CD4-positive, alpha-beta T cell treated with Interleukin-6 at 100 ng/mL for 8 hours (primary cell): ENCODE measurements around the gene HMOX2.
A peak's percentile ranks its signal among the peaks of the same experiment; 100 is the strongest.

Source experiments
- DNase-seq: peaks from one replicate; pipeline ENCODE4 v3.0.0-alpha.2; 2020; ENCODE audit warnings: mixed read lengths, low spot score

Gene HMOX2

GRCh38 chr16:4525069-4525468 is 48.9 kb downstream of the HMOX2 start:
- DNase-seq: no peak

GRCh38 chr16:4525634-4526277 is 49.6 kb downstream of the HMOX2 start:
- DNase-seq: no peak

DNA sequence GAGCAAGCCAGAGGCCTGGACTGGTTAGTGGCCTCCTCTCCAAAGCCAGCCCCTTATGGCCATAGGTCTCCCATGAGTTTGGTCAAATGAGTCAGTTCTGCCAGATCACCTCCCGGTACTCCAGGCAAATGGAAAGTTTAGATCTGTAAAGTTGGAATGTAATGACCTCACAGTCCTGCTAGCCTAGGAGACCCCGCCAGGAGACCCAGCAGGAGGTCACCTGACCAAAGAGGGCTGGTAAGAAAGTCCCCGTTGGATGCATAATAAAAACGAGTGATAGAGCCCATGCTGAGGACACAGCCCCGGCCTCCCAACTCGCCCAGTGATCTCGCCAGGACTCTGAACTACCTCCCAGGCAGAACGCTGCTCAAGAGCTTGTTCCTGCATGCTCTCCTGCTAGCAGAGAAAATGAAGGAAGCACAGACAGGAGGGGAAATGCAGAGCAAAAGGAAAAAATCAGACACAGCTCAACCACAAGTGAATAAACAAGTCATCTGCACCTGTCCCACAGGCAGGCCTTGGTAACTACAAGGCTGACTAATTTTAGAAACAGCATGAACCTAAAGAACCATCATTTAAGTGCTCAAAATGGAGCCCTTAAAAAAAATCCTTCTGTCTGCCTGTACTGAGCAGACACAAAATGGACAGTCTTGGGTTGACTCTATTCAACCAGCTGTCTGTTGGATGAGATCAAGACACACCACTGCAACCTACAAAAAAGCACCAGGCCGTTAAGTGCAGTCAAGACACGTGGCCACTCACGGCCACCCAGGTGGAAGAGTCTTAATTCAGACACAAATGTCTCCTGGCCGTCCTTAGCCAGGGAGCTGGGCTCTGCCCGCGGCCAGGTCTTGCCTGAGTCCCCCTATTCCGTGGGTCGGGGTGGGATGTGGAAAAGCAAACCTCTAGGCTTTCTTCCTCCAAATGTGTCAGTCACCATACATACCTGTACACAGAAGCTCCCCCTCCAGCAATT is 53.2 kb downstream of the HMOX2 start:
- DNase-seq: peak; percentile 28

- no peak for DNase-seq
Observed at GRCh38 chr16:4531811-4532210, 55.6 kb downstream of the HMOX2 start.

- no peak for DNase-seq
Observed at GRCh38 chr16:4532238-4532637, 56.0 kb downstream of the HMOX2 start.

- no peak for DNase-seq
Observed at GRCh38 chr16:4533490-4533889, 57.3 kb downstream of the HMOX2 start.

- peak; percentile 22 for DNase-seq
Observed at GRCh38 chr16:4534151-4534790, 58.1 kb downstream of the HMOX2 start.

DNA sequence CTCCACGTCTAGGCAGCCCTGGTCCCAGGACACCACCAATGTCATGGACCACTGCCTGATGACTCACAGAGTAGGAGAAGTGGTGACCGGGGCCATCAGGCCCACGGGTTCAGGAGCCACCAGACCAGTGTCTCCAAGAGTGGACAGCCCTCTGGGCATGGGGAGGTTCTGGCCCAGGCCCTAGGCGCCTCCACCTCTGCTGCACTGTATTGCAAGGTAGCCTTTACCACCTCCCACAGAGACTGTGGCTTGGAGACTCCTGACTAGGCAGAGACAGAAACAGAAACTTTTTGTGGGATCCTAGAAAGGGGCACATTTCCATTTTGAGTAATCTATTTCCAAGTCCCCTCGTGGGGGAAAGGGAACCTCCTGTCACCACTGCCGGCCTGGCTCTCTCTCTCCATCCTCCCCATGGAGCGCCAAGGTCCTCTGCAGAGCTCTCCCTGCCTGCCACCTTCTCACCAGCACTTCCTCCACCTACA is 59.5 kb downstream of the HMOX2 start:
- no peak for DNase-seq

GRCh38 chr16:4536391-4537106 is 60.4 kb downstream of the HMOX2 start:
- DNase-seq: no peak

DNA sequence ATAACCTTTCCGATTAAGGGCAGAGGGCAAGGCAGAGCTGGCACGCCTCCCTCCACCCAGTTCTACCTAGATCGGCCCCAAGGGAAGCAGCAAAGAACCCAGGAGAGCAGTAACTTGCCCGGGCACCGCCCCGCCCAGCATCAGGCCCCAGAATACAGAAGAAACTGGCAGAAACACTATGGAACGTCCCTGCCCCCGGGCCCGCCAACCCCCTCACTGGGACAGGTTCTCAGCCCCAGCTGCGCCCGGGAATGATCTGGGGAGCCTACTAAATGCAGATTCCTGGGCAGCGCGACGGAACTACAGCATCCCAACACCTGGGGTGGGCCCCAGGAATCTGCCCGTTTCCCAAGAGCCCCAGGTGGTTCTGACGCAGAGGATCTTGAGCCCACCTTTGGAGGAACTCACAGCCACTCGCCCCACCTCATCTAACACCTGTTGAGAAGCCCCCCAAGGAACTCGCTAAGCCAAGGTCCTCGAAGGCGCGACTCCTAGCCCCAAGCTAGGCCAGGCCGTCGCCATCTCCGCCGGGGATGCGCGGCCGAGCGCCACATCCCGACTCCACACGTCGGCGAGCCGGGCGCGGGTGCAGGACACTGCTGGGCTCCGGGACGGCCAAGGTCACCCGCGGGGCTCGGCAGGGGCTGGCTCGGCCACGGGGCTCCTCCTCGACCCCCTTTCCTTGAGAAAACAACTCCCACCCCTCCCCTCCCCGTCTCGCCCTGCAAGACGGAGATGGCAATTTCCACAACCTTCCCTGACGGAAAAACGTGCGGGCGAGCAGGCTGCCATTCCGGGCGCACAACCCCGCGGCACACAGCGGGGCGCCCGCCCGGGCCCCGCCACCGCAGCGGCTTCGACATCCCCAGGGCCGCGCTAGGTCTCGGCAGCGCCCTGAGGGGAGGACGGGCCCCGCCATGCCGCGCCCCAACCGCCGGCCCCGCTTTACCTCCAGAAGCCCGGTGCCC is 61.5 kb downstream of the HMOX2 start:
- no peak for DNase-seq

DNA sequence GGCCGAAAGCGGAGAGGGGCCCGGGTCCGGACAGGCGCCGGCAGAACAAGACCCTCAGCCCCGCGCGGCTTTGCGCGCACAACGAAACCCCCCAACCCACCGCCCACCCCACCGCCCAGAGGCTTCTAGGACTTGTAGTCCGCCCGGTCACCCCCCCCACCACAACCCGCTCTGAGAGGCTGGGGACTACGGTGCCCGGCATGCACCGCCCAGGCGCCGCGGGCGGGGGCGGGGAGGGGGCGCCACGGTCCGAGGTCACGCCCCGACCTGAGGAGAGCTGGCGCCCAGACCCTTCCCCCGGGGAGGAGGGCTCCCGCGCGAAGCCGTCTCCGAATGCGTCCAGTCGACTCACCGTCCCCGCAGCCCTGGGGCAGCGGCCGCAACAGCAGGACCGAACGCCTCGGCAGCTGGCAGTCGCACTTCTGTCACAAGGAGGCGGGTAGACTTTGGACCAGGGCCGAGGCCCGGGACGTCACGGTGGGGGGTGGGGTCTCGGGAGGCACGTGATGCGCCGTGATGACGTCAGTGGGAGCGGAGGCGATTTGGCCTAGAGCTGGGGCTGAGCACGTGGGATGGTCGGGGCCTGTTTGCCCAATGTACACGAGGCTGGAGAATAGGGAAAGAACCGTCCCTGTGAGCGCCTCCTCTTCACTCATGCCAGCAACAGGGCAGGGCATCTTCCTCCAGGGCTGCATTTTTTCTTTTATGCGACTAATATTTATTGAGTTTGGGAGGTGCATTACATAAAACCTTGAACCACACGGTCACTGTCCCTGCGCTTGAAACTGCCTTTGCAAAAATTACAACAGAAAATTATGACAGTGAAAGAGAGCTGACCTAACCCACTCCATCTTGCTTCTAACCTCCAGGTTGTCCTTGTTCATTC is 62.4 kb downstream of the HMOX2 start, which contains the start of gene CDIP1:
Gene CDIP1 (minus strand): TSS at position 424 of the 886 bp plus-strand sequence. CDS start 24,643 bp downstream, outside the sequence.
- peak; percentile 95 for DNase-seq

DNA sequence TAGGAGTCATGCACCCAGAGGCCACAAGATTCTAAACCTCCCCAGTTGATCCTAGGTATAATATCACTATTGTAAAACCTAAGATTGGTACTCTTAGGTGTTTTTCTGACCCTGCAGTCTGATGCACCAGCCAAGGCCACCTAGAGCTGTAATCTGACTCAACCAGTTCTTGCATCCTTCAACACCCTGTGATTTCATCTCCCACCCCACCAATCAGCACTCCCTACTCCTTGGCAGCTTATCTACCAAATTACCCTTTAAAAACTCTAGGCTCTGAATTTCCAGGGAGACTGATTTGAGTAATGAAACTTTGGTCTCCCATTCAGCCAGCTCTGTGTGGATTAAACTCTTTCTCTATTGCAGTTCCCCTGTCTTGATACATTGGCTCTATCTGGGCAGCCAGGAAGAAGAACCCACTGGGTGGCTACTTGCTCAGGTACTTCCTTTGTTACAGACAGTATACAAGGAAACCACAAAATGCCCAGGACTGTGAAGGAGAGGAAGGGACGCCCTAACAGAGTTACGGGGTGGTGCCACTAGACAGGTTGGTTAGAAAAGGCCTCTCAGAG is 63.6 kb downstream of the HMOX2 start:
- no peak for DNase-seq

GRCh38 chr16:4544473-4544872 is 68.3 kb downstream of the HMOX2 start:
- DNase-seq: no peak

- DNase-seq: no peak
Observed at GRCh38 chr16:4548124-4548523, 71.9 kb downstream of the HMOX2 start.

GRCh38 chr16:4550591-4550990 is 74.4 kb downstream of the HMOX2 start:
- DNase-seq: no peak

DNA sequence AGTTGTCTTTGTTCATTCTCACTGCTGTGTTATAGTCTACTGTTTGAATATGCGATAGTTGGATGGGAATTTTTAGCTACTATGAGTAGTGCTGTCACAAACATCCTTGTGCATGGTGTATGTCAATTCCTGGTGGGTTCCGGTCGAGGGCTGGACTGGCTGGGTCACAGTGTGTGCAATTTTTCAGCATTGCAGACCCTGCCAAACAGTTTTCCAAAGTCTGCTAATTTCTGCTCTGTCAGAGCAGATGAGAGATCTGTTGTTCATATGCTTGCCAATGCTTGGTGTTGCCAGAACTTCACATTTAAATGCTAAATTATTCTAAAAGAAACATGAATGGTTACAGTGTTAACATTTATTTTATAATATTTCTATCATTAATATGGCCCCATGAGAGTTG is 76.3 kb downstream of the HMOX2 start:
- no peak for DNase-seq

- no peak for DNase-seq
Observed at GRCh38 chr16:4556112-4556511, 79.9 kb downstream of the HMOX2 start, which contains the start of gene C16orf96. Gene C16orf96, plus strand, starts transcription at chr16:4556340. Its CDS starts 150 bp downstream, at chr16:4556490.

DNA sequence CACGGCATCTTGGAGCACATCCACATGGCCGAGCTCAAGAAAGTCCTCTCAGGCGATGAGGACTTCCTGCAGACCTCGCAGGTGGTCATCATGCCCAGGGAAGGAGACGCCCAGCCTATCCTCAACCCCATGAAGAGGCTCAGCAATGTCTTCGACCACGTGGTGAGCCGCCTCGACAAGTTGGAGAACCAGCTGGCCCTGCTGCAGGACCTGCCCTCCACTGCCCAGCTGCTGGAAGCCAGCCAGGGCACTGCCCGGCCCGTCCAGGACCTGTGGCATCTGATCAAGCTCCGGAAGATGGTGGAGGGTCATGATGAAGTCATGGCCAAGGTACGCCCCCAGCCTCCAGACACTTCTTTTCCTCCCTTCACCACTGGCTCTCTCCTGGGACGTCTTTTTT is 80.4 kb downstream of the HMOX2 start:
- DNase-seq: no peak

DNA sequence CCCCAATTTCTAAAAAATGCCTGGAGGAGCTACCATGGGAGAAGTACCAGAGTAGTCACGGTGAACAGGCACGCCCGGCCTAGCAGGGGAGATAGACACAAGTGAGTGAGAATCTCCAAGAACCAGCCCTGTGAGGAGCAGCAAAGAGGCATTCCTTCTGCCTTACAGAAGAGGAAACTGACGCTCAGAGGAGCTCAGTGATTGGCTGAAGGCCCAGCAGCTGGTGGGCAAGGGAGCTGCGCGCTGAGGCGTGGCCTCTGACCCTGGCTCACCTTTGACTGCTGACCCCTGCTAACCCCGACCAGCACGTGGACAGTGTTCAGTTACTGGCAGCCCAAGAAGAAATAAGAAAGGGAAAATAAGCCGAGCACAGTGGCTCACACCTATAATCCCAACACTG is 81.8 kb downstream of the HMOX2 start:
- no peak for DNase-seq
